DOHH2 (cell line): Measurements from ENCODE around the gene RGMA.

Experiments used
- H3F3A ChIP-seq: fragments of 200-600 bp; sonication (generic), shearing (Covaris generic); 2 replicates; pipeline ENCODE4 v1.6.0; 2016; ENCODE audit warnings: antibody characterized with exemption, mild to moderate bottlenecking; ENCODE audit not compliant: control insufficient read depth, insufficient read depth
- H3K27ac ChIP-seq: fragments of 200-600 bp; sonication (generic); 2 replicates; pipeline ENCODE4 v1.5.1; 2014; ENCODE audit warnings: low read depth, mild to moderate bottlenecking, low read length, moderate library complexity
- H3K27me3 ChIP-seq: fragments of 200-600 bp; sonication (generic); 2 replicates; pipeline ENCODE4 v1.6.1; 2014; ENCODE audit warnings: mild to moderate bottlenecking, low read length, mixed read lengths; ENCODE audit not compliant: control insufficient read depth
- H3K36me3 ChIP-seq: fragments of 200-600 bp; sonication (generic); 2 replicates; pipeline ENCODE4 v1.6.1; 2014; ENCODE audit warnings: mild to moderate bottlenecking, low read length, moderate library complexity, mixed read lengths; ENCODE audit not compliant: control insufficient read depth
- H3K4me1 ChIP-seq: fragments of 200-600 bp; sonication (generic); 2 replicates; pipeline ENCODE4 v1.6.1; 2014; ENCODE audit warnings: mild to moderate bottlenecking, low read length, mixed read lengths; ENCODE audit not compliant: control insufficient read depth
- H3K4me2 ChIP-seq: fragments of 200-600 bp; sonication (generic); 2 replicates; pipeline ENCODE4 v1.6.0; 2014; ENCODE audit warnings: mild to moderate bottlenecking, low read length, moderate library complexity
- H3K4me3 ChIP-seq: fragments of 200-600 bp; sonication (generic); 2 replicates; pipeline ENCODE4 v1.5.1; 2014; ENCODE audit warnings: mild to moderate bottlenecking, low read length, mixed read lengths
- H3K79me2 ChIP-seq: fragments of 200-600 bp; sonication (generic); 2 replicates; pipeline ENCODE4 v1.6.1; 2014; ENCODE audit warnings: mild to moderate bottlenecking, low read length, mixed read lengths; ENCODE audit not compliant: control insufficient read depth
- H3K9me2 ChIP-seq: fragments of 200-600 bp; sonication (generic); replicated peaks from 2 replicates; pipeline ENCODE4 v1.6.1; 2014; ENCODE audit warnings: mild to moderate bottlenecking, low read length, mixed read lengths; ENCODE audit not compliant: control insufficient read depth
- H3K9me3 ChIP-seq: fragments of 200-600 bp; sonication (generic); 2 replicates; pipeline ENCODE4 v1.6.1; 2014; ENCODE audit warnings: antibody characterized with exemption, low read length, mixed read lengths; ENCODE audit not compliant: control insufficient read depth, insufficient read depth
- H4K20me1 ChIP-seq: fragments of 200-600 bp; sonication (generic); 2 replicates; pipeline ENCODE4 v1.6.0; 2014; ENCODE audit warnings: low read depth, mild to moderate bottlenecking, antibody characterized with exemption, low read length, moderate library complexity; ENCODE audit not compliant: control insufficient read depth, insufficient read depth
- CTCF ChIP-seq: fragments of 200-600 bp; sonication (generic); IDR thresholded peaks from one replicate; pipeline ENCODE4 v1.5.1; 2014; ENCODE audit warnings: antibody characterized with exemption, mild to moderate bottlenecking, low read depth, low read length; ENCODE audit not compliant: poor library complexity, severe bottlenecking
- EZH2phosphoT487 ChIP-seq: fragments of 200-600 bp; sonication (generic); IDR thresholded peaks from 2 replicates; pipeline ENCODE4 v1.6.1; 2017; ENCODE audit warnings: borderline replicate concordance, mild to moderate bottlenecking, antibody characterized with exemption, low read length, moderate library complexity, mixed read lengths

The RGMA gene

GRCh38 chr15:93024716-93025624 is 64.0 kb downstream of the RGMA start:
- Histone ChIP-seq H3K36me3 (peaks cover 65% of the 10 kb centered on the region), H3K79me2 (no peaks in the 10 kb centered on the region), H3K4me2 (no peak overlapping the region), H3K9me2 (no peaks in the 10 kb centered on the region), H3K9me3 (no peaks in the 10 kb centered on the region), H3K4me1 (no peaks in the 10 kb centered on the region), H4K20me1 (no peaks in the 10 kb centered on the region), H3F3A (no peaks in the 10 kb centered on the region), H3K4me3 (no peak overlapping the region), H3K27ac (no peak overlapping the region), H3K27me3 (no peaks in the 10 kb centered on the region)
- no peak for TF ChIP-seq CTCF
- TF ChIP-seq EZH2phosphoT487 = no peak

- Histone ChIP-seq H3K4me1 (no peaks in the 10 kb centered on the region), H3K9me3 (no peaks in the 10 kb centered on the region), H3K27ac (no peak overlapping the region), H3K9me2 (no peaks in the 10 kb centered on the region), H3K4me3 (no peak overlapping the region), H3K79me2 (no peaks in the 10 kb centered on the region), H3K36me3 (peaks cover 69% of the 10 kb centered on the region), H3K27me3 (no peaks in the 10 kb centered on the region), H4K20me1 (no peaks in the 10 kb centered on the region), H3F3A (no peaks in the 10 kb centered on the region), H3K4me2 (no peak overlapping the region)
- TF ChIP-seq CTCF (no peak), EZH2phosphoT487 (no peak)
Measured at GRCh38 chr15:93024293-93024692, 64.7 kb downstream of the RGMA start.

DNA sequence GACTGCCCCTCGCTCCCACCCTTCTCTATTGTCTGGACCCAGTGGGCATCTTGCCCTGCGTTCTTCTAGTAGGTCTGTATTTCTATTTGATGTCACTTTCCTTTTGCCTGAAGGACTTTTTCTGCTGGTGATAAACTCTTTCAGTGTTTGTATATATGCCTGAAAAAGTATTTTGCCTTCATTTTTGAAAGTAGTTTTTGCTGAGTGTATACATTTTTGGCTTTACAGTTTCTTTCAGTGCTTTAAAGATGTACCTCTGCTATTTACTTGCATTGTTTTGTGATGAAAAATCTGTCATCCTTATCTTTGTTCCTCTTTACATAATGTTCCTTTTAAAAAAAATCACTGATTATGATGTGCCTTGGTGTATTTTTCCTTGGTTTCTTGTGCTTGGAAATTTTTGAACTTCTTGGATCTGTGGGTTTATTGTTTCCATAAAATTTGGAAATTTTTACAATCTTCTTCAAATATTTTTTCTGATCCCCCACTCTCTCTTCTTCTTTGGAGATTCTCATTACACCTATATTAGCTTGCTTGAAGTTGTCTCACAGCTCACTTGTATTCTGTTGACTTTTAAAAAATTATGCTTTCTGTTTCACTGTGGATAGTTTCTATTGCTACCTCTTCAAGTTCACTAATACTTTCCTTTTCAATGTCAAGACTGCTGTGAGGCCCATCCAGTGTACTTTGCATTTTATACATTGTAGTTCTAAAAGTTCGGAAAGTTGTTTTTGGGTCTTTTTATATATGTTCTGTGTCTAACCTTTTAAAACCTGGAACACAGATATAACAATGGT is 67.8 kb downstream of the RGMA start:
- no peaks in the 10 kb centered on the region for H3F3A ChIP-seq
- no peaks in the 10 kb centered on the region for H3K4me1 ChIP-seq
- no peak overlapping the region for H3K27ac ChIP-seq
- no peaks in the 10 kb centered on the region for H3K79me2 ChIP-seq
- H3K4me3 ChIP-seq = no peak overlapping the region
- TF ChIP-seq CTCF = no peak
- TF ChIP-seq EZH2phosphoT487 = no peak
- no peaks in the 10 kb centered on the region; the same call in 1 of the 2 replicates for H4K20me1 ChIP-seq
- H3K36me3 ChIP-seq = peaks cover 91% of the 10 kb centered on the region
- H3K4me2 ChIP-seq = no peak overlapping the region
- H3K9me2 ChIP-seq = no peaks in the 10 kb centered on the region
- no peaks in the 10 kb centered on the region for H3K9me3 ChIP-seq
- H3K27me3 ChIP-seq = no peaks in the 10 kb centered on the region
